OCI-LY3 (cell line): ENCODE data around the gene STRN4.

Experiments used
- EZH2phosphoT487 ChIP-seq: fragments of 200-600 bp; shearing (Covaris generic); IDR thresholded peaks from 2 replicates; pipeline ENCODE4 v1.6.1; 2018; ENCODE audit warnings: antibody characterized with exemption, mixed run types, low read depth
- TF ChIP-seq, protein P1 (sequence below): fragments of 200-600, 300-600 bp; sonication (generic); IDR thresholded peaks from 2 replicates; pipeline ENCODE4 v1.5.1; 2014; ENCODE audit warnings: antibody characterized with exemption, low read length, low read depth

DNA sequence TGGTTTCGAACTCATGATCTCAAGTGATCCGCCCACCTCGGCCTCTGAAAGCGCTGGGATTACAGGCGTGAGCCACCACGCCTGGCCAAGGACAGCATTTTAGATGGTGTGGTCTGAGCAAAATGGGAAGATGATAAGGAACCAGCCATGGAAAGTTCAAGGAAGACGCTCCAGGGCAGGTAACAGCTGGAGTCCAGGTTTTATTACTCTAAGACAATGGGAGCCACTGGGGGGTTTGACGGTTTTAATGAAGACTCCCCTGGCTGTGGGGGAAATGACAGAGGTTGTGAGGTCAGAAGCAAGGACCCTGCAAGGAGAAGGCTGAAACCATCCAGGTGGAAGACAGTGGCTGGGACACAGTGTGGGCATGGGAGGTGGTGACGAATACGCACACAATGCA lies 50.2 kb downstream of the STRN4 start:
- TF ChIP-seq, protein P1, sequence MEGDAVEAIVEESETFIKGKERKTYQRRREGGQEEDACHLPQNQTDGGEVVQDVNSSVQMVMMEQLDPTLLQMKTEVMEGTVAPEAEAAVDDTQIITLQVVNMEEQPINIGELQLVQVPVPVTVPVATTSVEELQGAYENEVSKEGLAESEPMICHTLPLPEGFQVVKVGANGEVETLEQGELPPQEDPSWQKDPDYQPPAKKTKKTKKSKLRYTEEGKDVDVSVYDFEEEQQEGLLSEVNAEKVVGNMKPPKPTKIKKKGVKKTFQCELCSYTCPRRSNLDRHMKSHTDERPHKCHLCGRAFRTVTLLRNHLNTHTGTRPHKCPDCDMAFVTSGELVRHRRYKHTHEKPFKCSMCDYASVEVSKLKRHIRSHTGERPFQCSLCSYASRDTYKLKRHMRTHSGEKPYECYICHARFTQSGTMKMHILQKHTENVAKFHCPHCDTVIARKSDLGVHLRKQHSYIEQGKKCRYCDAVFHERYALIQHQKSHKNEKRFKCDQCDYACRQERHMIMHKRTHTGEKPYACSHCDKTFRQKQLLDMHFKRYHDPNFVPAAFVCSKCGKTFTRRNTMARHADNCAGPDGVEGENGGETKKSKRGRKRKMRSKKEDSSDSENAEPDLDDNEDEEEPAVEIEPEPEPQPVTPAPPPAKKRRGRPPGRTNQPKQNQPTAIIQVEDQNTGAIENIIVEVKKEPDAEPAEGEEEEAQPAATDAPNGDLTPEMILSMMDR, result no peak
- TF ChIP-seq EZH2phosphoT487, result no peak
